NCI-H345 (cell line): ENCODE results near the gene NYNRIN.
"Not testable (repeated sequence)": the region's sequence is repeated elsewhere in the genome, so short reads cannot be mapped to it uniquely, and the experiment has no call there.

Source experiments
- DNase-seq: peaks from one replicate; lab custom pipeline; 2025; lab: John Stamatoyannopoulos, UW

The NYNRIN gene

GRCh38 chr14:24398653-24399446, at the start of gene NYNRIN:
TSS of gene NYNRIN (plus strand) at chr14:24399003. CDS start at chr14:24399247, 244 bp downstream.
- DNase-seq, result peak; percentile 36

GRCh38 chr14:24349742-24350141, 49.1 kb upstream of the NYNRIN start:
- DNase-seq, result no peak

GRCh38 chr14:24351517-24351916, 47.3 kb upstream of the NYNRIN start:
- DNase-seq, result no peak

DNA sequence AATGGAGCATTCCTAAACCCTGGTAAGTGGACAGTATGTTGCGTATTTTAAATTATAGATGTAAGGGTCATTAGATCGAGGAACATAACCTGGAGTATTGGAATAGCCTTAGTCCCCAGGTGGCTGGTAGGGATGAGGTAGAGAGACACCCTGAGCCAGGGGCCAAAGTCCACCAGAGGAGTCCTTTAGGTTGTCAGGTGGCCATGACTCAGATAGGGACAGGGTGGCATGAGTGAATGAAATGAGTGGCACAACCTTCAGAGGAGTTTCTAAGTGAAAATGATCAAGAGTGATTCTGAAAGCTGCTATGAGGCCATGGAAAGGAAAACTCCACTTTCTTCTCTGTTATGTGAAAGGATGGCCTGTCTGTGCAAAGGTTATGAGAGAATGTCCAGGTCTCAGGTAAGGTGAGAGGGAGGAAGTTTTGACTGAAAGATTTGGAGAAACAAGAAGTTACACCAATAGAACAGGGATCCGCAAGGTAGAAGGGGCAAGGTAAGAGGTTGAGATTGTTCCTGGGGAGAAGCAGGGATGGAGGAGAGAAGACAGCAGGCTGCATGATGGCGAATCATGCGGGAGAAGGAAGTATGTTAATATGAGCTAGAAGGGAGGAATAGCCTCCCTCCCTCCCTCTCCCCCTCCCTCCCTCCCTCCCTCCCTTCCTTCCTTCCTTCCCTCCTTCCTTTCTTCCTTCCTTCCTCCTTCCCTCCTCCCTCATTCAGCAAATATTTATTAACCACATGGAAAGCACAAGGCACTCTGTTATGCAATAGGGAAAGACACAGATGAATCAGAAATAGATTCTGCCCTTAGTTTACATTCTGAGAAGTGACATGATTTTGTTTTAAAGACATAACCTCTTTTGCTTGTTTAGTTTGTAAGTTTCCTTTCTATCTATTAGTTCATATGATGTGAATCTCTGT, 45.0 kb upstream of the NYNRIN start:
- DNase-seq, result no peak

GRCh38 chr14:24354482-24354825, 44.3 kb upstream of the NYNRIN start:
- DNase-seq, result not testable (repeated sequence)

- DNase-seq, result no peak
Observed at GRCh38 chr14:24355009-24355408, 43.8 kb upstream of the NYNRIN start.

DNA sequence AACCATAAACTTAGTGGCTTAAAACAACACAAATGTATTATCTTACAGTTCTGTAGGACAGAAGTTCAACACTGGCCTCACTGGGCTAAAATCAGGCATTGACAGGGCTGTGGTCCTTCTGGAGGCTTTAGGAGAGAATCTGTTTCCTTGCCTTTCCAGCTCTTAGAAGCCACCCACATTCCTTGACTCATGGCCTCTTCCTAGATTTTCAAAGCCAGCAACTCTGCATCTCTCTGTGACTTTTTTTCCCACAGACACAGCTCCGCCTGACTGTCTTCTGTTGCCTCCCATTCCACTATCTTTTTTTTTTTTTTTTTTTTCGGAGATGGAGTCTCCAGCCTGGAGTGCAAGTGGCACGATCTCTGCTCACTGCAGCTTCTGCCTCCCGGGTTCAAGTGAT, 42.6 kb upstream of the NYNRIN start:
- no peak for DNase-seq

DNA sequence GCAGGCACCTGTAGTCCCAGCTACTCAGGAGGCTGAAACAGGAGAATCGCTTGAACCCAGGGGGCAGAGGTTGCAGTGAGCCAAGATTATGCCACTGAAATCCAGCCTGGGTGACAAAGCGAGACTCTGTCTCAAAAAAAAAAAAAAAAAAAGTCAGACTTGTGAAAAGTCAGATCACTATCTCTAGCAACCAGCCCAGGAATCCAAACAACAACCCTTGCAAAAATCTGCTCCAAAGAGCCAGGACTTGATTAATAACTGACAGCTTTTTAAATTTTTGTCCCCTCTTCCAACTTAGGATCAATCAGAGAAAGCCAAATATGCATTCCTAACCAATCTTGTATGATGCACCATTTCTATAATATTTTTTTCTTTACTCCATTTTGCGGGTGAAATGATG, 38.5 kb upstream of the NYNRIN start:
- no peak for DNase-seq

DNA sequence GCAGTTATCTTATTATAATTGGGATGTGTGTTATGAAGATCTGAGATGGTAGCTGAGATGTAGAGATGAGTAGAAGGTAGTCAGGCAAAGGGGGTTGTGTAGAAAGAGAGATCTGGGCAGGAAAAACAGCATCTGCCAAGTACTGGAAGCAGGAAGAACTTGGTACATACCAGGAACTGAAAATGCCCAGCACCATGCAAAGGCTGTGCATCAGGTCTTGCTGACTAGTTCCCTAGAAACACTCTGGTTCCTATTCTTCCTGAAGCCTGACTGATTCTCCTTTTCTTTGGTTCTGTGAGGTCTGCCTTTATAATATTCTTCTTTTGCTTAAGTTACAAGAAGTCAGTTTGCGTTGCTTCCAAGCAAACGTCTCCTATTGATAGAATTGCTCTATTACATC, 37.5 kb upstream of the NYNRIN start:
- no peak for DNase-seq

DNA sequence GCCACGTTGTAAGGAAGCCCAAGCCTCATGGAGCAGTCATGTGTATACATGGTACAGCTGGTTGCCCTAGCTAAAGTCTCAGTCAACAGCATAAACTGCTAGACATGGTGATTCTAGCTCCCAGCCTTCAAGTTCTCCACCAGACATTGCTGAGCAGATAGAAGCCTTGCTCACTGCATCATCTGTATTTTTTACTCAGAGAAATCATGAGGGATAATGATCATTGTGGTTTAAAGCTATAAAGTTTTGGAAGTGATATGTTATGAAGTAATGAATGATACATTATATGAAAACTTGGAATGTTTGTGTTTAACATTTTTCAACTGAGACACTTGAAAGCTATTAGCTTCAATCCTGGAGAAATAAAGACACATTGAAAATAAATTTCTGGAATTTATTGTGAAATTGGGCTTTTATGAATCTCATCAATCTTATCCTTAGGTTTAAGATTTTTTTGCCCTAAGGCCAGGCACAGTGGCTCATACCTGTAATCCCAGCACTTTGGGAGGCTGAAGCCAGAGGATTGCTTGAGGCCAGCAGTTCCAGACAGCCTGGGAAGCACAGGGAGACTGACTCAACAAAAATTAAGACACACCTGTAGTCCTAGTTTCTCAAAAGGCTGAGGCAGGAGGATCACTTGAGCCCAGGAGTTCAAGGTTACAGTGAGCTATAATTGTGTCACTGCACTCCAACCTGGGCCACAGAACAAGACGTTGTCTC, 36.4 kb upstream of the NYNRIN start:
- no peak for DNase-seq

GRCh38 chr14:24363401-24363800, 35.4 kb upstream of the NYNRIN start:
- DNase-seq, result no peak

- DNase-seq, result no peak
Observed at GRCh38 chr14:24364841-24365240, 34.0 kb upstream of the NYNRIN start.

DNA sequence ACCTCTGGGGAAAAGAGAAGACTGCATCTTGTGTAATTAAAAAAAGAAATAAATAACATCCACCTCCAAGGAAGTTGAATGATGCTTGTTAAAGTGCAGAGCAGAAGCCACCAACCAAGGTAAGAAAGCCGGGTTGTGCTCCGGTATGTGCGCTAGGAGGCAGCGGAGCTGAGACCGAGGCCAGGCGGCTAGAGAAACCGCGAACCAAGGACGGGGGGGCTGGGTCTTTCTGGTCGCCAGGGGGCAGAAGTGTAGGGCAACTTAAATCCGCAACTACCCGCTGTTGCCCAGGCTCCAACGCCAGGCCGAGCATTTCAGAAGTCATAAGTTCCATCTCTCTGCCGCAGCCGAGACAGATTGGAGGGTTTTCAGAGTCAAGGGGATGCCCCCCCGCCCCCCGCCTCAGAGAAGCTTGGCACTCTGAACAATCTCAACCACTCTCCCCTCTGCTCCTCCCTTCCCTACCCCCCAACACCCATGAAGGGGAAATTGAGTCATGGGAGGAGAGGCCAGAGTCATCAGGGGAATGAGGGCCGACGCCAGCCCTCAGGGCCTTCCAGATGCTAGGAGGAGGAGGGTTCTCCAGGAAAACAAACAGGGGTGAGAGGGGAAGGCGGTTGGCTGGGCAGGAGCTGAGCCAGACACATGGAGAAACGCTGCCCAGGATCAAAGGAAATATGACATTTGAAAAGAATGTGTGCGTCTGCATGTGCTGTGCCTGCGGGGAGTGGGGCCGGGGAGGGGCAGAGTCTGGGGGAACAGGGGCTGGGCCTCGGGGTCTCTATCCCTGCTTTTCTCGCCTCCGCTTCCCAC, 33.0 kb upstream of the NYNRIN start:
- DNase-seq, result peak; percentile 60

DNA sequence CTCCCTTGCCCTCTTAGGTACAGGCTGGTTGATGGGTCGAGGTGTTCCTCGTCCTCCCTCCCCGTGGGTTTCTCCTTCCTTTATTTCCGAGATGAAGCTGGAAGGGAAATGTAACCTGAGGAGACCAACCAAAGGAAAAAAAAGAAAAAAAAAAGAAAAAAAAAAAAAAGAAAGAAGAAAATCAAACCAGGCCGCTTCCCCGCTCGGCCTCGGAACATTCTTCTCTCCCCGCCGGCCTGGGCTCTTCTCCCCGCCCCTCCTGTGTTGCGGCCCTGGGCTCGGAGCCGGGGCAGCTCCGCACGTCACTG, 32.4 kb upstream of the NYNRIN start:
- DNase-seq, result no peak

DNA sequence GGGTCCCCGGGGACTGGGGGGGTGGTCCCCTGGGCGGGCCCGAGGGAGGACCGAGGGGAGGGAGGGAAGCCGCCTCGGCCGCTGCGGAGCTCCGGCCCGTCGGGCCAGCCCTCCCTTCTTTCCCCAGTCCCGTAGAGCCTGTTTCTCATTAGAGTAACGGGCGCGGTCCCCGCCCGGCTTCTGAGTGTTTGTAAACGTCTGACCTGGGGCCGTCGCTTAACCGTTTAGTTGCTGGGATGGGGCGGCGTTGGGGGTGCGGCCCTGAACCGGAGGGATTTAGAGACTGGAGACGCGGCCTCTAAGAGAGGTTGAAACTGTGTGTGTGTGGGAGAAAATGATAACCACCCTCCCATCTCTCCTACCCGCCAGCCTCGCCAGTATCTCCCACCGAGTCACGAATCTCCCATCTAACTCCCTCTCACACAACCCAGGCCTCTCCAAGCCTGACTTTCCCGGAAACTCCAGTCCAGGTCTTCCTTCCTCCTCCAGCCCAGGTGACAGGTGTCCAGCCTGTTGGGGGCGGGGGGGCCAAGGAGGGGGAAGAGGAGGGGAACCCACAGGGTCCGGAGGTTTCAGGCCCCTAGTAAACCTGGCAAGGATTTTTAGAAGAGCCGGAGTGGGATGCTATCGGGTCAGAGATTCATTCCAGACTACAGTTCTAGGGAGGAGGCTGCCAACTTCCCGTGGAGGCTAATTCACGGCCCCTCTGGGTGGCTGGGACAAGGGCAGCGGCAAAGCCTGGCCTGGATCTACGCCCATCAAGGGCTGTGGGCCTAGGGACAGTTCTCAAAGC, 31.9 kb upstream of the NYNRIN start:
- peak; percentile 98 for DNase-seq

- DNase-seq, result peak; percentile 77
Observed at GRCh38 chr14:24367514-24368211, 31.1 kb upstream of the NYNRIN start, which contains the start of gene NFATC4. TSS of gene NFATC4 (plus strand) at chr14:24368184. CDS start at chr14:24368341, 157 bp downstream.

GRCh38 chr14:24368212-24368561, 30.6 kb upstream of the NYNRIN start:
- no peak for DNase-seq

DNA sequence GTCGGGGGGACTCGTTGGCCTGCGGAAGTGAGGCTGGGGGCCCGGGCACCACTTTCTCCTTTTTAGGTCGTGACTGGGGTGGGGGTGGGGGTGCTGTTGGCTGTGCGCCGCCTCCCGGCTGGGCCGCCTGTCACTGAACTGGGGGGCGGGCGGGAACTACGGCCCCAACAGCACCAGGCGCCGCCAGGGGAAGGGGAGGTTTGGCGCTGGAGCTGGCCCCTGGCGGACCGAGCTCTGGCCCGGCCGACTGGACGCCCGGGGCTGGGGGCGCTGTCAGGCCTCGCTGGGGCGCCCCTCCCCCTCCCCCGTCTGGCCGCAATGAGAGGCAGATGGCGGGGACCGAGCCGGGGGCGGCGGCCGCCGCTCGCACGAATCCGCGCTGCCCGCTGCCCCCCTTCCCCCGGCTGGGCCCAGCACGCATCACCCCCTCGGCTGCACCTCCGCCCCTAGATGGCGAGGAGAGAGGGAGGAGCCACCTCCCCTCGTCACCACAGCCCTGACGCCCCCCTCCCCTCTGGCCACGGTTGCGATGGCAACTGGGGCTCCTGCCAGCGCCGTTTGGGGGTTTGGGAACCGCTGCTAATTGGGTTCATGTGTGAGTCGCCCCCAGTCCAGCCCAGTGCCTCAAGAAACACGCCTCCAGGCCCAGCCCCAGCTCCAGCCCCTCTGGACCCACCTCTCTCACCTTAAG, 30.1 kb upstream of the NYNRIN start:
- DNase-seq, result no peak

DNA sequence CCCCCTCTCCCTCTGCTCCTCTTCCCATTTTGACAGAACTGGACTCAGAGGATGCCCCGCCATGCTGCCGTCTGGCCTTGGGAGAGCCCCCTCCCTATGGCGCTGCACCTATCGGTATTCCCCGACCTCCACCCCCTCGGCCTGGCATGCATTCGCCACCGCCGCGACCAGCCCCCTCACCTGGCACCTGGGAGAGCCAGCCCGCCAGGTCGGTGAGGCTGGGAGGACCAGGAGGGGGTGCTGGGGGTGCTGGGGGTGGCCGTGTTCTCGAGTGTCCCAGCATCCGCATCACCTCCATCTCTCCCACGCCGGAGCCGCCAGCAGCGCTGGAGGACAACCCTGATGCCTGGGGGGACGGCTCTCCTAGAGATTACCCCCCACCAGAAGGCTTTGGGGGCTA, 29.3 kb upstream of the NYNRIN start:
- DNase-seq, result no peak
